Nephron progenitor cell (in vitro differentiated cells): ENCODE data around the gene CGB8.
"Not testable (repeated sequence)": the region's sequence is repeated elsewhere in the genome, so short reads cannot be mapped to it uniquely, and the experiment has no call there.

Experiments used
- DNase-seq: peaks from one replicate; pipeline ENCODE4 v3.0.0; 2021
- H3K27ac Mint-ChIP-seq: 2 replicates; pipeline ENCODE4 v1.8.0; 2021; ENCODE audit warnings: mild to moderate bottlenecking, moderate library complexity, mixed read lengths
- H3K27me3 Mint-ChIP-seq: 2 replicates; pipeline ENCODE4 v1.8.0; 2021; ENCODE audit warnings: mild to moderate bottlenecking, low read depth, mixed read lengths; ENCODE audit not compliant: poor library complexity
- H3K36me3 Mint-ChIP-seq: 2 replicates; pipeline ENCODE4 v1.8.0; 2021; ENCODE audit warnings: low read depth, mixed read lengths
- H3K4me1 Mint-ChIP-seq: 2 replicates; pipeline ENCODE4 v1.8.0; 2021; ENCODE audit warnings: mixed read lengths
- H3K4me3 Mint-ChIP-seq: 2 replicates; pipeline ENCODE4 v1.8.0; 2021; ENCODE audit warnings: mild to moderate bottlenecking, moderate library complexity, mixed read lengths
- H3K9me3 Mint-ChIP-seq: 2 replicates; pipeline ENCODE4 v1.8.0; 2021; ENCODE audit warnings: mild to moderate bottlenecking, moderate library complexity, mixed read lengths
- TF ChIP-seq, protein P1 (sequence below): fragments of 200-600 bp; sonication (generic); IDR thresholded peaks from 2 replicates; pipeline ENCODE4 v1.5.0; 2021; ENCODE audit warnings: antibody characterized with exemption

The CGB8 gene

DNA sequence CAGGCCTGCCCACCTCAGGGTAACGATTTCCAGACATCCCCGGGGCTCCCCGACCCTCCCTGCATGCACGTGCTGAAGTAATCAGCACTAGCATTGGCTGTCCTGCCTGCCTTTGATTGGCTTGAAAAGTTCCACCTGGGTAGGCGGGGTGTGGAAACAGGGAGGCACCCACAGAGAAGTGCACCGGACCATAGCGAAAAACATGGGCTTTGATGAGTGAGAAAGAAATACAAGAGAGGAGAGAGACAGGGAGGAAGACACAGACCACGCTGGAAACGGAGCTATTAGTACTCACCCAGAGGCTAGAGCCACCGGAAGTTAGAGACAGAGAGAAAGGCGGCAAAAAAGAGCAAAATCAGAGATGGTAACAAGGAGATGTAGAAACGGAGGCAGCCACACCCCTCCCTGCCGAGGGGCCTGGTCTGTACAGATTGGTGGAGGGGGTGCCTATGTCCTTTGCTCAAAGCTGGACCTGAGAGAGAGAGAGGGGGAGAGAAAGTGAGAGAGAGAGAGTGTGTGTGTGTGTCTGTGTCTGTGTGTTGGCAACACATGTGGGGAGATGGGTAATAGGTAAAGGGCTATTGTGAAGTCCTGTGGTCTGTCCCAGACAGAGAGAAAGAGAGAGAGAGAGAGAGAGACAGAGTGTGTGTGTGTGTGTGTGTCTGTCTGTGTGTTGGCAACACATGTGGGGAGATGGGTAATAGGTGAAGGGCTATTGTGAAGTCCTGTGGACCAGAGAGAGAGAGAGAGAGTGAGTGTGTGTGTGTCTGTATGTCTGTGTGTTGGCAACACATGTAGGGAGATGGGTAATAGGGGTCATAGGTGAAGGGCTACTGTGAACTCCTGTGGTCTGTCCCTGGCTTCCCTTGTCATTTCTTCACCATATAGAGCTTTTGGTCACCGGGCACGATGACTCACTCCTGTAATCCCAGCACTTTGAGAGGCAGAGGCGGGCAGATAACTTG lies 27.7 kb downstream of the CGB8 start:
- Mint-ChIP-seq H3K36me3 (no peaks in the 10 kb centered on the region), H3K4me3 (no peak overlapping the region), H3K27me3 (peaks cover 38% of the 10 kb centered on the region), H3K9me3 (no peaks in the 10 kb centered on the region), H3K4me1 (peaks cover 28% of the 10 kb centered on the region), H3K27ac (peak overlapping the region; percentile 55)
- peak; percentile 26 for DNase-seq
- TF ChIP-seq, protein P1, sequence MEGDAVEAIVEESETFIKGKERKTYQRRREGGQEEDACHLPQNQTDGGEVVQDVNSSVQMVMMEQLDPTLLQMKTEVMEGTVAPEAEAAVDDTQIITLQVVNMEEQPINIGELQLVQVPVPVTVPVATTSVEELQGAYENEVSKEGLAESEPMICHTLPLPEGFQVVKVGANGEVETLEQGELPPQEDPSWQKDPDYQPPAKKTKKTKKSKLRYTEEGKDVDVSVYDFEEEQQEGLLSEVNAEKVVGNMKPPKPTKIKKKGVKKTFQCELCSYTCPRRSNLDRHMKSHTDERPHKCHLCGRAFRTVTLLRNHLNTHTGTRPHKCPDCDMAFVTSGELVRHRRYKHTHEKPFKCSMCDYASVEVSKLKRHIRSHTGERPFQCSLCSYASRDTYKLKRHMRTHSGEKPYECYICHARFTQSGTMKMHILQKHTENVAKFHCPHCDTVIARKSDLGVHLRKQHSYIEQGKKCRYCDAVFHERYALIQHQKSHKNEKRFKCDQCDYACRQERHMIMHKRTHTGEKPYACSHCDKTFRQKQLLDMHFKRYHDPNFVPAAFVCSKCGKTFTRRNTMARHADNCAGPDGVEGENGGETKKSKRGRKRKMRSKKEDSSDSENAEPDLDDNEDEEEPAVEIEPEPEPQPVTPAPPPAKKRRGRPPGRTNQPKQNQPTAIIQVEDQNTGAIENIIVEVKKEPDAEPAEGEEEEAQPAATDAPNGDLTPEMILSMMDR = no peak

GRCh38 chr19:49020342-49020741 lies 28.6 kb downstream of the CGB8 start:
- Mint-ChIP-seq H3K4me1 (peaks cover 28% of the 10 kb centered on the region), H3K27ac (no peak overlapping the region), H3K4me3 (no peak overlapping the region), H3K9me3 (no peaks in the 10 kb centered on the region), H3K36me3 (peaks cover 7% of the 10 kb centered on the region), H3K27me3 (peaks cover 33% of the 10 kb centered on the region)
- TF ChIP-seq, protein P1 = no peak
- no peak for DNase-seq

DNA sequence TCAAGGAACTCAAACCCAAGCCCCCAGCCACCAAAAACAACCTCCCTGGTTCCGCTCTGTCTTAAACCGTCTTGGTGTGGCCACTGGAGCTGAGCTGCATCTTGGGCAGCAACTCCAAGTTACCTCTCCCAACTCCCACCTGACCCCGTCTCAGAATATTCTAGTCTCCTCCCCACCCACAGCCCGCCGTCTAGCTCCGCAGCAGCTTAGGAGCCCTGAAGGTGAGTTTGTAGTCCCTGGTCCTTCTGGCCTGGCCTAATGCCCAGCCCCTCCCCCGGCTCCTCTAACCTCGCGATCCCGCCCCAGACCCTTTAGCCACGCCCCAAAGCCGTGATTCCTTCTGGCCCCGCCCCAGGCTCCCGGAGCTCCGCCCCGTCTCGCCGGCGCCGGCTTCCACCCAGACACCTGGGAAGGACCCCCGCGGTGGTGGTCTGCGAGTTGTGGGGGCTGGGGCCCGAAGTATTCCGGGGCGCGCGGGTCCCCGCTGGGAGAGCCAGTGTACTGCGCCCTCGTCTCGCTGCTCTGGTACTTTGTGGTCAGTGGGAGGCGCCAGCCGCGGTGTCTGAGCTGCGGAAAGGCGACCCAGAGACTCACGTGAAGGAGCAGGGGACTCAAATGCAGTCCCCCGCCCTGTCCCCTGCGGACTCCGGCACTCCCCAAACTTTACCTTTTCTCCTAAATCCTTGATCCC lies 29.5 kb downstream of the CGB8 start:
- no peak overlapping the region for H3K27ac Mint-ChIP-seq
- peak; percentile 57 for DNase-seq
- TF ChIP-seq, protein P1 = no peak
- H3K36me3 Mint-ChIP-seq = peaks cover 11% of the 10 kb centered on the region
- H3K4me1 Mint-ChIP-seq = peaks cover 28% of the 10 kb centered on the region
- peaks cover 33% of the 10 kb centered on the region for H3K27me3 Mint-ChIP-seq
- peak overlapping the region; percentile 68 for H3K4me3 Mint-ChIP-seq
- no peaks in the 10 kb centered on the region for H3K9me3 Mint-ChIP-seq

- H3K27me3 Mint-ChIP-seq = peaks cover 32% of the 10 kb centered on the region
- H3K4me1 Mint-ChIP-seq = peaks cover 28% of the 10 kb centered on the region
- peak overlapping the region; percentile 68 for H3K4me3 Mint-ChIP-seq
- H3K27ac Mint-ChIP-seq, H3K9me3 Mint-ChIP-seq, DNase-seq: not testable (repeated sequence)
- peaks cover 16% of the 10 kb centered on the region for H3K36me3 Mint-ChIP-seq
These were observed 30.3 kb downstream of the CGB8 start for GRCh38 chr19:49018388-49019241.

DNA sequence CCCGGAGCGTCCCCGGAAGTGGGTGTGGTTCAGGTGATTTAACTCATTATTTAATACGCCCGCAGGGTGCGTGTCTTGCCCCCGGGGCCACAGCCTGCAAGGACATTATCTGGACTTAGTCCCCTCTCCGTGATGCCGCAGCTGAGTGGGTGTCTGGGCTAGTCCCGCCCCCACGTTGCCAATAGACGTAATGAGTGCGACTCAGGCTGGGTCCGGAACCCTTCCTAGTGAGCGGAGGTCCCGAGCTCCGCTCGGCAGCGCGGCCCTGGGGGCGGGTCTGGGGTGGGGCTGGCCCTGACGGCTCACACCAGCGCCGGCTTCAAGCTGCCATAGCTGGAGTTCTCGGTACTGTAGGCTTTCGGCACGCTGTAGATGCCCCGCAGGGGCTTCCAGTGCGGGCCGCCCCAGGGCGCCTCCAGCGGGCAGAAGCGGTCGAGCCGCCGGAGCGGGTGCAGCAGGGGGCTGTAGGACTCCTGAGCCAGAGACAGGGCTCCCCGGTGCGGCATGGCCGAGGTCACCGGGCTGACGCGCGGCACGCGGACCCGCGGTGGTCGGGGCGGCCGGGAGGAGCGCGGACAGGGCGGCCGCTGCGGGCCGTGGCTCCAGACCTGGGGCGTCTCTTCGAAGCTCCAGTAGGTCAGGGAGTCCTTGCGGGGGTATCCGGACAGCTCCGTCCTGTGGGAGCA lies 31.1 kb downstream of the CGB8 start:
- peak overlapping the region; percentile 45 for H3K4me3 Mint-ChIP-seq
- H3K9me3 Mint-ChIP-seq = no peaks in the 10 kb centered on the region
- peaks cover 31% of the 10 kb centered on the region for H3K27me3 Mint-ChIP-seq
- H3K27ac Mint-ChIP-seq = no peak overlapping the region
- H3K4me1 Mint-ChIP-seq = peaks cover 28% of the 10 kb centered on the region
- TF ChIP-seq, protein P1 = peak; percentile 46
- H3K36me3 Mint-ChIP-seq = peaks cover 16% of the 10 kb centered on the region
- DNase-seq = peak; percentile 70
